Astrocyte (in vitro differentiated cells and primary cell): Measurements from ENCODE around the gene FAM222B. TPM values are rescaled to one million over a fixed set of nuclear protein-coding genes. Genes with fewer than 3 reads are reported as not detected.
"Not testable (repeated sequence)": the region's sequence is repeated elsewhere in the genome, so short reads cannot be mapped to it uniquely, and the experiment has no call there.

Experiments
- DNase-seq: peaks from one replicate; pipeline ENCODE4 v3.0.0-alpha.2; 2010; ENCODE audit warnings: low read depth
- FAIRE-seq: peaks from 2 replicates; lab custom pipeline; 2011; peaks lifted over from hg19 to GRCh38; lab: Jason Lieb, UNC
- H2AFZ ChIP-seq: 2 replicates; pipeline ENCODE4 v1.6.0; 2012; ENCODE audit warnings: low read depth, low read length, inconsistent platforms
- H3K27ac ChIP-seq: 2 replicates; pipeline ENCODE4 v1.5.1; 2011; ENCODE audit warnings: low read depth, low read length, inconsistent platforms
- H3K27me3 ChIP-seq: 2 replicates; pipeline ENCODE4 v1.6.0; 2011; ENCODE audit warnings: low read length, inconsistent platforms; ENCODE audit not compliant: insufficient read depth
- H3K36me3 ChIP-seq: 2 replicates; pipeline ENCODE4 v1.5.1; 2011; ENCODE audit warnings: low read length, inconsistent platforms; ENCODE audit not compliant: insufficient read depth
- H3K4me1 ChIP-seq: 2 replicates; pipeline ENCODE4 v1.5.1; 2011; ENCODE audit warnings: low read length, inconsistent platforms; ENCODE audit not compliant: insufficient read depth
- H3K4me2 ChIP-seq: 2 replicates; pipeline ENCODE4 v1.6.0; 2012; ENCODE audit warnings: low read length, inconsistent platforms
- H3K4me3 ChIP-seq: 2 replicates; pipeline ENCODE4 v1.5.1; 2011; ENCODE audit warnings: low read depth, mild to moderate bottlenecking, low read length, inconsistent platforms; ENCODE audit not compliant: insufficient read depth
- H3K79me2 ChIP-seq: 2 replicates; pipeline ENCODE4 v1.6.0; 2012; ENCODE audit warnings: mild to moderate bottlenecking, low read length, inconsistent platforms; ENCODE audit not compliant: insufficient read depth
- H3K9ac ChIP-seq: 2 replicates; pipeline ENCODE4 v1.6.0; 2012; ENCODE audit warnings: mild to moderate bottlenecking, low read length, inconsistent platforms
- H3K9me3 ChIP-seq: 2 replicates; pipeline ENCODE4 v1.5.1; 2012; ENCODE audit warnings: low read depth, mild to moderate bottlenecking, low read length, inconsistent platforms; ENCODE audit not compliant: insufficient read depth
- H4K20me1 ChIP-seq: 2 replicates; pipeline ENCODE4 v1.6.0; 2012; ENCODE audit warnings: low read length, inconsistent platforms; ENCODE audit not compliant: insufficient read depth
- H3K27ac Mint-ChIP-seq: one replicate; pipeline ENCODE4 v1.8.0; 2021; ENCODE audit warnings: mild to moderate bottlenecking, mixed read lengths; ENCODE audit not compliant: unreplicated experiment
- H3K27me3 Mint-ChIP-seq: one replicate; pipeline ENCODE4 v1.8.0; 2021; ENCODE audit warnings: low read depth, mixed read lengths; ENCODE audit not compliant: unreplicated experiment
- H3K36me3 Mint-ChIP-seq: one replicate; pipeline ENCODE4 v1.8.0; 2021; ENCODE audit warnings: low read depth, mixed read lengths; ENCODE audit not compliant: unreplicated experiment
- H3K4me1 Mint-ChIP-seq: one replicate; pipeline ENCODE4 v1.8.0; 2021; ENCODE audit warnings: low read depth, mixed read lengths; ENCODE audit not compliant: unreplicated experiment
- H3K4me3 Mint-ChIP-seq: one replicate; pipeline ENCODE4 v1.8.0; 2021; ENCODE audit warnings: mild to moderate bottlenecking, moderate library complexity, mixed read lengths; ENCODE audit not compliant: unreplicated experiment
- H3K9me3 Mint-ChIP-seq: one replicate; pipeline ENCODE4 v1.8.0; 2021; ENCODE audit warnings: mild to moderate bottlenecking, mixed read lengths; ENCODE audit not compliant: unreplicated experiment
- CTCF ChIP-seq: IDR thresholded peaks from 2 replicates; pipeline ENCODE4 v1.5.1; 2011; ENCODE audit warnings: low read depth, mild to moderate bottlenecking, inconsistent platforms, low read length, moderate library complexity; ENCODE audit not compliant: insufficient read depth
- EZH2 ChIP-seq: IDR thresholded peaks from 2 replicates; pipeline ENCODE4 v1.6.1; 2012; ENCODE audit warnings: mild to moderate bottlenecking, low read length, inconsistent platforms; ENCODE audit not compliant: insufficient read depth
- total RNA-seq: library from RNA; stranded (reverse); gene quantifications from 2 replicates; pipeline ENCODE4 v1.2.1, GENCODE V29; 2021

Gene FAM222B
- total RNA-seq, 1 donor from 2014 or later = 53.0 TPM

- H3K9ac ChIP-seq = no peak overlapping the region
- H3K79me2 ChIP-seq = peaks cover 50% of the 10 kb centered on the region
- no peaks in the 10 kb centered on the region for H3K36me3 Mint-ChIP-seq
- H4K20me1 ChIP-seq = peaks cover 68% of the 10 kb centered on the region
- H3K27ac ChIP-seq = no peak overlapping the region
- H3K4me1 Mint-ChIP-seq = peaks cover 2% of the 10 kb centered on the region
- no peaks in the 10 kb centered on the region for H3K27me3 ChIP-seq
- no peak overlapping the region for H3K4me3 ChIP-seq
- no peak overlapping the region for H3K27ac Mint-ChIP-seq
- no peak for DNase-seq
- H3K27me3 Mint-ChIP-seq = no peaks in the 10 kb centered on the region
- H3K4me3 Mint-ChIP-seq = no peak overlapping the region
- H3K9me3 Mint-ChIP-seq = no peaks in the 10 kb centered on the region
- no peaks in the 10 kb centered on the region for H3K9me3 ChIP-seq
- H3K4me1 ChIP-seq = no peaks in the 10 kb centered on the region
- H3K36me3 ChIP-seq = peaks cover 2% of the 10 kb centered on the region
- H2AFZ ChIP-seq = no peak overlapping the region
- FAIRE-seq = no peak
- TF ChIP-seq CTCF (no peak), EZH2 (no peak)
- no peak overlapping the region for H3K4me2 ChIP-seq
Observed at GRCh38 chr17:28788100-28788499, 54.5 kb downstream of the FAM222B start.

- peaks cover 44% of the 10 kb centered on the region for H3K79me2 ChIP-seq
- no peak for FAIRE-seq
Observed at GRCh38 chr17:28783161-28783560, 59.4 kb downstream of the FAM222B start.

GRCh38 chr17:28779601-28780000 lies 63.0 kb downstream of the FAM222B start:
- H3K9ac ChIP-seq, DNase-seq, H3K4me2 ChIP-seq, H3K9me3 ChIP-seq, H3K27ac ChIP-seq, H3K27ac Mint-ChIP-seq, H3K9me3 Mint-ChIP-seq, H2AFZ ChIP-seq, H3K4me1 Mint-ChIP-seq, FAIRE-seq, H3K4me3 Mint-ChIP-seq, H3K36me3 ChIP-seq, H3K4me3 ChIP-seq, H3K27me3 ChIP-seq, H3K4me1 ChIP-seq, H3K36me3 Mint-ChIP-seq, H3K27me3 Mint-ChIP-seq: not testable (repeated sequence)
- H3K79me2 ChIP-seq = peaks cover 55% of the 10 kb centered on the region
- H4K20me1 ChIP-seq = peaks cover 70% of the 10 kb centered on the region

More at GRCh38 chr17:28783161-28783560, 59.4 kb downstream of the FAM222B start:
- Mint-ChIP-seq H3K27me3 (no peaks in the 10 kb centered on the region), H3K4me3 (no peak overlapping the region), H3K9me3 (no peaks in the 10 kb centered on the region), H3K4me1 (peaks cover 1% of the 10 kb centered on the region), H3K27ac (no peak overlapping the region), H3K36me3 (peaks cover 3% of the 10 kb centered on the region)
- Histone ChIP-seq H4K20me1 (peaks cover 60% of the 10 kb centered on the region), H3K9me3 (no peaks in the 10 kb centered on the region), H3K4me1 (no peaks in the 10 kb centered on the region), H3K27ac (no peak overlapping the region), H3K27me3 (no peaks in the 10 kb centered on the region), H3K9ac (no peak overlapping the region), H3K4me2 (no peak overlapping the region), H3K4me3 (no peak overlapping the region), H3K36me3 (no peaks in the 10 kb centered on the region), H2AFZ (no peak overlapping the region)
- TF ChIP-seq CTCF (no peak), EZH2 (no peak)
- DNase-seq = no peak
